IMR-90 (cell line): ENCODE measurements around the gene DIP2A. TPM values are rescaled to one million over a fixed set of nuclear protein-coding genes. Genes with fewer than 3 reads are reported as not detected.

ENCODE experiments used
- ATAC-seq: fragments of 200-7000 bp; cut with Tn5 transposase; 2 replicates; pipeline ENCODE4 v1.9.1; 2020; ENCODE audit warnings: low read depth, mild to moderate bottlenecking, moderate library complexity
- BruUV-seq: library from RNA; stranded (reverse); fragments of 400-500 nt; replicated peaks from 2 replicates; lab custom pipeline; 2021; lab: Mats Ljungman, UMichigan
- CTCF ChIA-PET: fragments of 300-600 bp; formaldehyde crosslinking; extraction: SDS; loops from one replicate; lab custom pipeline; 2021; ENCODE audit warnings: antibody characterized with exemption; lab: Yijun Ruan, JAX
- POLR2A ChIA-PET: fragments of 300-600 bp; sonication (Branson Sonifier 250); formaldehyde crosslinking; loops from one replicate; lab custom pipeline; 2022; ENCODE audit warnings: antibody characterized with exemption; ENCODE audit not compliant: unreplicated experiment; lab: Charles Lee
- DNase-seq: peaks from one replicate; pipeline ENCODE4 v3.0.0; 2013
- H2AFZ ChIP-seq: replicated peaks from 2 replicates; pipeline ENCODE3; 2013; ENCODE audit warnings: low read length, mild to moderate bottlenecking; ENCODE audit not compliant: poor library complexity
- H2AK5ac ChIP-seq: 2 replicates; pipeline ENCODE4 v1.6.1; 2013; ENCODE audit warnings: low read depth, low read length, inconsistent platforms
- H2AK9ac ChIP-seq: replicated peaks from 2 replicates; pipeline ENCODE3; 2013; ENCODE audit warnings: mild to moderate bottlenecking, low read depth, low read length, moderate library complexity; ENCODE audit not compliant: poor library complexity
- H2BK120ac ChIP-seq: 2 replicates; pipeline ENCODE4 v1.6.1; 2013; ENCODE audit warnings: low read depth, low read length, inconsistent platforms
- H2BK15ac ChIP-seq: 3 replicates; pipeline ENCODE4 v1.6.1; 2013; ENCODE audit warnings: low read depth, low read length, inconsistent platforms
- H2BK20ac ChIP-seq: 2 replicates; pipeline ENCODE4 v1.6.1; 2013; ENCODE audit warnings: low read depth, mild to moderate bottlenecking, inconsistent platforms, low read length, moderate library complexity
- H2BK5ac ChIP-seq: 2 replicates; pipeline ENCODE4 v1.6.1; 2013; ENCODE audit warnings: mild to moderate bottlenecking, low read depth, low read length, inconsistent platforms; ENCODE audit not compliant: poor library complexity, severe bottlenecking
- H3K14ac ChIP-seq: replicated peaks from 2 replicates; pipeline ENCODE4 v1.6.1; 2013; ENCODE audit warnings: low read depth, low read length, inconsistent platforms
- H3K18ac ChIP-seq: 2 replicates; pipeline ENCODE4 v1.6.1; 2013; ENCODE audit warnings: low read depth, low read length, control low read depth
- H3K23ac ChIP-seq: 2 replicates; pipeline ENCODE4 v1.6.1; 2013; ENCODE audit warnings: low read depth, low read length, inconsistent platforms
- H3K27ac ChIP-seq: 2 replicates; pipeline ENCODE4 v1.5.1; 2013; ENCODE audit warnings: mild to moderate bottlenecking, control low read depth, low read length; ENCODE audit not compliant: insufficient read depth
- H3K27me3 ChIP-seq: 2 replicates; pipeline ENCODE4 v1.6.1; 2013; ENCODE audit warnings: low read length; ENCODE audit not compliant: control insufficient read depth, insufficient read depth
- H3K36me3 ChIP-seq: 2 replicates; pipeline ENCODE4 v1.6.1; 2013; ENCODE audit warnings: low read length, mixed read lengths; ENCODE audit not compliant: control insufficient read depth, insufficient read depth
- H3K4ac ChIP-seq: 2 replicates; pipeline ENCODE4 v1.6.1; 2013; ENCODE audit warnings: low read depth, low read length, inconsistent platforms
- H3K4me1 ChIP-seq: 2 replicates; pipeline ENCODE4 v1.6.1; 2013; ENCODE audit warnings: low read length, mixed read lengths; ENCODE audit not compliant: control insufficient read depth, insufficient read depth
- H3K4me2 ChIP-seq: 2 replicates; pipeline ENCODE4 v1.6.1; 2013; ENCODE audit warnings: low read depth, mild to moderate bottlenecking, control low read depth, low read length, moderate library complexity
- H3K4me3 ChIP-seq: 2 replicates; pipeline ENCODE4 v1.5.1; 2013; ENCODE audit warnings: low read depth, mild to moderate bottlenecking, control low read depth, low read length, moderate library complexity; ENCODE audit not compliant: insufficient read depth
- H3K56ac ChIP-seq: 2 replicates; pipeline ENCODE4 v1.6.1; 2013; ENCODE audit warnings: low read length, inconsistent platforms; ENCODE audit not compliant: insufficient read depth; ENCODE audit errors: extremely low read depth
- H3K79me1 ChIP-seq, 2 experiments: 2 replicates each; pipeline ENCODE4 v1.6.1; 2013; ENCODE audit warnings: low read length in 2 of 2, inconsistent platforms in 1 of 2, low read depth in 1 of 2
- H3K9ac ChIP-seq: 2 replicates; pipeline ENCODE4 v1.6.1; 2013; ENCODE audit warnings: low read depth, low read length, control low read depth
- H3K9me1 ChIP-seq: 2 replicates; pipeline ENCODE4 v1.6.1; 2013; ENCODE audit warnings: low read length, inconsistent platforms; ENCODE audit not compliant: insufficient read depth
- H3K9me3 ChIP-seq: 2 replicates; pipeline ENCODE4 v1.6.1; 2013; ENCODE audit warnings: low read length; ENCODE audit not compliant: control insufficient read depth, insufficient read depth
- H4K20me1 ChIP-seq: 2 replicates; pipeline ENCODE4 v1.6.1; 2013; ENCODE audit warnings: low read length, inconsistent platforms; ENCODE audit not compliant: insufficient read depth
- H4K5ac ChIP-seq: 2 replicates; pipeline ENCODE4 v1.6.1; 2013; ENCODE audit warnings: mild to moderate bottlenecking, low read depth, low read length, control low read depth
- H4K8ac ChIP-seq, 2 experiments: 2 replicates each; pipeline ENCODE4 v1.6.1; 2013; ENCODE audit warnings: low read depth in 2 of 2, low read length in 2 of 2, control low read depth in 1 of 2, inconsistent platforms in 1 of 2
- H4K91ac ChIP-seq: 2 replicates; pipeline ENCODE4 v1.6.1; 2013; ENCODE audit warnings: low read depth, low read length, inconsistent platforms; ENCODE audit not compliant: insufficient read depth
- BHLHE40 ChIP-seq: fragments of 150-350 bp; IDR thresholded peaks from 2 replicates; pipeline ENCODE4 v1.6.1; 2016; ENCODE audit warnings: mild to moderate bottlenecking, low read depth, low read length
- CEBPB ChIP-seq: IDR thresholded peaks from 2 replicates; pipeline ENCODE4 v1.6.1; 2012; ENCODE audit warnings: low read depth, low read length, improper control_type of control experiment
- CHD1 ChIP-seq: IDR thresholded peaks from 2 replicates; pipeline ENCODE4 v1.6.1; 2012; ENCODE audit warnings: low read depth, low read length, improper control_type of control experiment
- CTCF ChIP-seq: conservative IDR thresholded peaks from 2 replicates; pipeline ENCODE4 v1.5.1; 2012; ENCODE audit warnings: mild to moderate bottlenecking, low read depth, low read length, improper control_type of control experiment
- ELK1 ChIP-seq: fragments of 150-350 bp; IDR thresholded peaks from 2 replicates; pipeline ENCODE4 v1.6.1; 2016; ENCODE audit warnings: low read depth, mild to moderate bottlenecking, low read length, moderate library complexity, borderline replicate concordance
- FOS ChIP-seq: fragments of 150-350 bp; IDR thresholded peaks from 2 replicates; pipeline ENCODE4 v1.6.1; 2016; ENCODE audit warnings: low read depth, low read length
- MAFK ChIP-seq: IDR thresholded peaks from 2 replicates; pipeline ENCODE4 v1.6.1; 2012; ENCODE audit warnings: low read depth, low read length, improper control_type of control experiment
- MAZ ChIP-seq: IDR thresholded peaks from 2 replicates; pipeline ENCODE4 v1.6.1; 2012; ENCODE audit warnings: low read depth, mild to moderate bottlenecking, low read length, improper control_type of control experiment, moderate library complexity, borderline replicate concordance
- MXI1 ChIP-seq: IDR thresholded peaks from 2 replicates; pipeline ENCODE4 v1.6.1; 2012; ENCODE audit warnings: low read depth, mild to moderate bottlenecking, low read length, moderate library complexity, borderline replicate concordance
- NFE2L2 ChIP-seq: fragments of 150-350 bp; IDR thresholded peaks from 2 replicates; pipeline ENCODE4 v1.6.1; 2016; ENCODE audit warnings: low read depth, mild to moderate bottlenecking, low read length
- POLR2A ChIP-seq: IDR thresholded peaks from 2 replicates; pipeline ENCODE4 v1.6.1; 2012; ENCODE audit warnings: mild to moderate bottlenecking, low read depth, low read length
- RAD21 ChIP-seq: IDR thresholded peaks from 2 replicates; pipeline ENCODE4 v1.6.1; 2012; ENCODE audit warnings: low read length, improper control_type of control experiment
- RCOR1 ChIP-seq: IDR thresholded peaks from 2 replicates; pipeline ENCODE4 v1.6.1; 2012; ENCODE audit warnings: mild to moderate bottlenecking, low read length, improper control_type of control experiment; ENCODE audit not compliant: insufficient replicate concordance
- RFX5 ChIP-seq: IDR thresholded peaks from 2 replicates; pipeline ENCODE4 v1.8.0; 2012; ENCODE audit warnings: low read depth, mild to moderate bottlenecking, low read length, moderate library complexity
- SMC3 ChIP-seq: fragments of 150-350 bp; IDR thresholded peaks from 2 replicates; pipeline ENCODE4 v1.6.1; 2016; ENCODE audit warnings: low read depth, mild to moderate bottlenecking, antibody characterized with exemption, low read length, moderate library complexity
- USF2 ChIP-seq: fragments of 150-350 bp; IDR thresholded peaks from 2 replicates; pipeline ENCODE4 v1.6.1; 2017; ENCODE audit warnings: mild to moderate bottlenecking, antibody characterized with exemption, low read length, low read depth
- whole genome bisulfite sequencing, 2 experiments: methylation state at CpG; one replicate each; pipeline versions ENCODE4 v1.1.5 to v1.1.7; 2013; ENCODE audit warnings: missing lambda C conversion rate in 2 of 2; ENCODE audit not compliant: insufficient read length in 1 of 2; ENCODE audit errors: extremely low coverage in 2 of 2; 5-methylcytosine and 5-hydroxymethylcytosine counted together
- dilution Hi-C: fragments of 300-500 bp; cut with HindIII; formaldehyde crosslinking; loops from one replicate; pipeline ENCODE4 v1.14.3; 2018; ENCODE audit warnings: low sequenced_read_pairs; ENCODE audit not compliant: unreplicated experiment
- in situ Hi-C: fragments of 300-500 bp; cut with MboI; formaldehyde crosslinking; loops from 3 replicates; pipeline ENCODE4 v1.14.3; 2019; ENCODE audit warnings: low sequenced_read_pairs, inconsistent platforms, mixed read lengths
- intact Hi-C: fragments of 100-400 bp; cut with micrococcal nuclease; formaldehyde crosslinking; loops from 2 replicates; pipeline ENCODE4 v1.10.0; 2022
- polyA plus RNA-seq, 3 experiments: library from polyadenylated mRNA; depleted of rRNA; stranded (reverse); fragments of >200 nt; gene quantifications; 2 replicates each; pipeline ENCODE4 v1.2.3, GENCODE V29; 2012; ENCODE audit warnings: low replicate concordance in 1 of 3
- total RNA-seq: library from RNA; depleted of rRNA; stranded (reverse); fragments of >200 nt; gene quantifications from 2 replicates; pipeline ENCODE4 v1.2.3, GENCODE V29; 2012

Gene DIP2A
- total and polyA plus RNA-seq, 2 of the 4 experiments (the other 2 are of a cell fraction) = 17.9 to 24.3 TPM

- BruUV-seq = no TSS peak
- POLR2A ChIA-PET = no interaction called here
Observed at GRCh38 chr21:46427516-46427915, 31.2 kb upstream of the DIP2A start.

More at GRCh38 chr21:46427516-46427915, 31.2 kb upstream of the DIP2A start:
- no peak overlapping the region for H3K56ac ChIP-seq
- no peak overlapping the region for H2AK9ac ChIP-seq
- H4K8ac ChIP-seq = no peak overlapping the region
- H3K4me1 ChIP-seq = no peaks in the 10 kb centered on the region
- no peaks in the 10 kb centered on the region; a peak in 1 of 4 replicates for H3K79me1 ChIP-seq
- H3K18ac ChIP-seq = no peak overlapping the region
- CTCF ChIA-PET = no interaction called here
- no peak overlapping the region for H3K23ac ChIP-seq
- no peaks in the 10 kb centered on the region for H3K9me1 ChIP-seq
- DNase-seq (no peak), ATAC-seq (no peak)
- 93% methylated on average over 3 of the region's 14 CpGs; no CpG with 5 or more reads in 1 of the 2 experiments for WGBS, 2 experiments
- H3K9ac ChIP-seq = no peak overlapping the region
- no peaks in the 10 kb centered on the region for H4K20me1 ChIP-seq
- H2AFZ ChIP-seq = no peak overlapping the region
- dilution Hi-C loops (no loop called here), in situ Hi-C loops (no loop called here), intact Hi-C loops (no loop called here)
- H2BK5ac ChIP-seq = no peak overlapping the region
- H2AK5ac ChIP-seq = no peak overlapping the region
- no peak overlapping the region for H2BK120ac ChIP-seq
- no peak overlapping the region for H3K4ac ChIP-seq
- no peak overlapping the region for H3K14ac ChIP-seq
- no peak overlapping the region for H2BK15ac ChIP-seq
- H2BK20ac ChIP-seq = no peak overlapping the region
- H3K27ac ChIP-seq = no peak overlapping the region
- no peak overlapping the region for H4K91ac ChIP-seq
- H3K36me3 ChIP-seq = peaks cover 51% of the 10 kb centered on the region
- H3K4me3 ChIP-seq = no peak overlapping the region
- H3K9me3 ChIP-seq = no peaks in the 10 kb centered on the region
- H4K5ac ChIP-seq = no peak overlapping the region
- H3K27me3 ChIP-seq = no peaks in the 10 kb centered on the region
- no peak for TF ChIP-seq MAFK
- TF ChIP-seq CTCF = no peak
- TF ChIP-seq SMC3 = no peak
- no peak for TF ChIP-seq NFE2L2
- TF ChIP-seq BHLHE40 = no peak
- TF ChIP-seq MAZ = no peak
- TF ChIP-seq CEBPB = no peak
- TF ChIP-seq ELK1 = no peak
- TF ChIP-seq RCOR1 = no peak
- TF ChIP-seq RAD21 = no peak
- TF ChIP-seq CHD1 = no peak
- no peak for TF ChIP-seq RFX5
- no peak for TF ChIP-seq POLR2A
- TF ChIP-seq USF2 = no peak
- TF ChIP-seq FOS = no peak
- no peak for TF ChIP-seq MXI1
- no peak overlapping the region for H3K4me2 ChIP-seq
